OCI-LY3 (cell line): ENCODE results near the gene THAP2.

Experiments
- CTCF ChIP-seq: fragments of 200-600, 300-600 bp; sonication (generic); IDR thresholded peaks from 2 replicates; pipeline ENCODE4 v1.5.1; 2014; ENCODE audit warnings: antibody characterized with exemption, low read length, low read depth
- EZH2phosphoT487 ChIP-seq: fragments of 200-600 bp; shearing (Covaris generic); IDR thresholded peaks from 2 replicates; pipeline ENCODE4 v1.6.1; 2018; ENCODE audit warnings: antibody characterized with exemption, mixed run types, low read depth

- TF ChIP-seq CTCF, result no peak
- TF ChIP-seq EZH2phosphoT487, result no peak
These were observed 14.7 kb upstream of the THAP2 start for GRCh38 chr12:71649401-71649800.
